PC-3 (cell line): ENCODE data around the gene GAL3ST3. TPM values are rescaled to one million over a fixed set of nuclear protein-coding genes. Genes with fewer than 3 reads are reported as not detected.

ENCODE experiments used
- ATAC-seq: fragments of 200-7000 bp; cut with Tn5 transposase; 2 replicates; pipeline ENCODE4 v1.9.1; 2020; ENCODE audit warnings: mild to moderate bottlenecking, moderate library complexity
- BruUV-seq: library from RNA; stranded (reverse); fragments of 400-500 nt; replicated peaks from 2 replicates; lab custom pipeline; 2021; lab: Mats Ljungman, UMichigan
- CTCF ChIA-PET: fragments of 300-600 bp; sonication (Branson Sonifier 250); formaldehyde crosslinking; loops from one replicate; lab custom pipeline; 2022; ENCODE audit warnings: antibody characterized with exemption; lab: Charles Lee
- POLR2A ChIA-PET: fragments of 300-600 bp; sonication (Branson Sonifier 250); formaldehyde crosslinking; loops from one replicate; lab custom pipeline; 2022; ENCODE audit warnings: antibody characterized with exemption; ENCODE audit not compliant: unreplicated experiment; lab: Charles Lee
- DNase-seq: peaks from one replicate; pipeline ENCODE4 v3.0.0-alpha.2; 2015
- H2AFZ ChIP-seq: fragments of 300-600 bp; sonication (generic); 2 replicates; pipeline ENCODE4 v1.6.0; 2016; ENCODE audit warnings: antibody characterized with exemption, low read length
- H3F3A ChIP-seq: fragments of 300-600 bp; sonication (generic); one replicate; pipeline ENCODE4 v1.6.0; 2017; ENCODE audit warnings: antibody characterized with exemption, low read length, control low read depth, mild to moderate bottlenecking; ENCODE audit not compliant: unreplicated experiment
- H3K27ac ChIP-seq: fragments of 300-600 bp; sonication (generic); 2 replicates; pipeline ENCODE4 v1.5.1; 2016; ENCODE audit warnings: mild to moderate bottlenecking, low read length
- H3K27me3 ChIP-seq: fragments of 300-600 bp; sonication (generic); 2 replicates; pipeline ENCODE4 v1.6.1; 2016; ENCODE audit warnings: low read length, mixed read lengths
- H3K36me3 ChIP-seq: fragments of 300-600 bp; sonication (generic); 2 replicates; pipeline ENCODE4 v1.6.1; 2016; ENCODE audit warnings: low read depth, mixed run types, low read length, mixed read lengths
- H3K4me1 ChIP-seq: fragments of 300-600 bp; sonication (generic); 2 replicates; pipeline ENCODE4 v1.5.1; 2016; ENCODE audit warnings: low read length; ENCODE audit not compliant: insufficient read depth
- H3K4me2 ChIP-seq: fragments of 300-600 bp; sonication (generic); 2 replicates; pipeline ENCODE4 v1.6.0; 2016; ENCODE audit warnings: low read length
- H3K4me3 ChIP-seq: fragments of 300-600 bp; sonication (generic); 2 replicates; pipeline ENCODE4 v1.5.1; 2016; ENCODE audit warnings: mild to moderate bottlenecking, low read length, mixed read lengths
- H3K79me2 ChIP-seq: fragments of 300-600 bp; sonication (generic); 2 replicates; pipeline ENCODE4 v1.6.1; 2017; ENCODE audit warnings: low read length, mixed read lengths
- H3K9ac ChIP-seq: fragments of 300-600 bp; sonication (generic); 2 replicates; pipeline ENCODE4 v1.6.0; 2016; ENCODE audit warnings: mild to moderate bottlenecking, low read length
- H3K9me2 ChIP-seq: fragments of 300-600 bp; sonication (generic); replicated peaks from 2 replicates; pipeline ENCODE4 v1.6.1; 2016; ENCODE audit warnings: mixed run types, low read length, mixed read lengths
- H3K9me3 ChIP-seq: fragments of 300-600 bp; sonication (generic); 2 replicates; pipeline ENCODE4 v1.6.1; 2016; ENCODE audit warnings: low read length, mixed read lengths
- H4K20me1 ChIP-seq: fragments of 300-600 bp; sonication (generic); 2 replicates; pipeline ENCODE4 v1.6.1; 2016; ENCODE audit warnings: low read length, mixed read lengths
- EZH2 ChIP-seq: fragments of 300-600 bp; sonication (generic); IDR thresholded peaks from one replicate; pipeline ENCODE4 v1.6.1; 2017; ENCODE audit warnings: antibody characterized with exemption, mild to moderate bottlenecking, low read length; ENCODE audit not compliant: unreplicated experiment
- EZH2phosphoT487 ChIP-seq: fragments of 300-600 bp; sonication (generic); IDR thresholded peaks from 2 replicates; pipeline ENCODE4 v1.6.1; 2018; ENCODE audit warnings: mild to moderate bottlenecking, antibody characterized with exemption, low read length, borderline replicate concordance
- intact Hi-C: fragments of 100-400 bp; cut with micrococcal nuclease; formaldehyde crosslinking; loops from 2 replicates; pipeline ENCODE4 v1.9.0; 2023
- total RNA-seq: library from RNA; depleted of rRNA; stranded (reverse); fragments of >200 nt; gene quantifications from 2 replicates; pipeline ENCODE4 v1.2.3, GENCODE V29; 2014
- TF ChIP-seq, protein P1 (sequence below): fragments of 300-600 bp; sonication (generic); conservative IDR thresholded peaks from 2 replicates; pipeline ENCODE4 v1.5.1; 2017; ENCODE audit warnings: antibody characterized with exemption, low read depth, mild to moderate bottlenecking, low read length

Gene GAL3ST3
- total RNA-seq, 1 experiment from 2014 or later: not detected

DNA sequence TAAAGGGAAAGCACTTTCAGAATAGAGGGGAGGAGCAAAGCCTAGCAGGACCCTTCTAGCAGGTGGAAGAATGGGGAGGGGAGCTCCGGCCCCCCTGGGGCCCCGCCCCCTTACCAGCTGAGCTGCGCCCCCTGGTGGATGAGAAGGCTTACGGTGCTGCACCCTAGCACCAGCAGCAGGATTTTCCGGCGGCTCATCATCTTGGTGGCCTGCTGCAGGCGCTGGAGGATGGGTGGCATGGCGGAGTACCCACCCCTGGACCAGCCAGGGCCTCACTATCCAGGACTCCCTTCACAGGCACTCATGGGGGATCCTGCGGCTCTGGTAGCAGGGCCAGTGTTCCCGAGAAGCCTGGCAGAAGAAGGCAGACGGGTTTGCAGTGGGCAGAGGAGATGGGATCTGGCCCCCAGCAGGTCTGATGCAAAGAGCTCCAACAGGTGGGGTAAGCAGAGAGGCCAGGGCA is 3.8 kb downstream of the GAL3ST3 start:
- H3K79me2 ChIP-seq: no peaks in the 10 kb centered on the region
- no peaks in the 10 kb centered on the region for H3K9me3 ChIP-seq
- 0 out of 2 replicates have a peak overlapping the region, but pooled peaks have one; percentile 15 for H3K4me3 ChIP-seq
- POLR2A ChIA-PET: interaction anchor here (0.6 to 0.7 kb wide), 2 partner anchors 145 to 155 kb away, joined by 3 to 4 read pairs; no protein-coding TSS in a partner anchor
- CTCF ChIA-PET: interaction anchor here (0.5 to 1.5 kb wide), 10 partner anchors 10 to 222 kb away, joined by 3 to 8 read pairs (median 4); no protein-coding TSS in a partner anchor
- peak overlapping the region; percentile 41 for H3K4me2 ChIP-seq
- no peaks in the 10 kb centered on the region for H3K4me1 ChIP-seq
- H3F3A ChIP-seq: no peaks in the 10 kb centered on the region
- no peak overlapping the region for H3K9ac ChIP-seq
- H3K9me2 ChIP-seq: no peaks in the 10 kb centered on the region
- BruUV-seq: no TSS peak
- TF ChIP-seq, protein P1, sequence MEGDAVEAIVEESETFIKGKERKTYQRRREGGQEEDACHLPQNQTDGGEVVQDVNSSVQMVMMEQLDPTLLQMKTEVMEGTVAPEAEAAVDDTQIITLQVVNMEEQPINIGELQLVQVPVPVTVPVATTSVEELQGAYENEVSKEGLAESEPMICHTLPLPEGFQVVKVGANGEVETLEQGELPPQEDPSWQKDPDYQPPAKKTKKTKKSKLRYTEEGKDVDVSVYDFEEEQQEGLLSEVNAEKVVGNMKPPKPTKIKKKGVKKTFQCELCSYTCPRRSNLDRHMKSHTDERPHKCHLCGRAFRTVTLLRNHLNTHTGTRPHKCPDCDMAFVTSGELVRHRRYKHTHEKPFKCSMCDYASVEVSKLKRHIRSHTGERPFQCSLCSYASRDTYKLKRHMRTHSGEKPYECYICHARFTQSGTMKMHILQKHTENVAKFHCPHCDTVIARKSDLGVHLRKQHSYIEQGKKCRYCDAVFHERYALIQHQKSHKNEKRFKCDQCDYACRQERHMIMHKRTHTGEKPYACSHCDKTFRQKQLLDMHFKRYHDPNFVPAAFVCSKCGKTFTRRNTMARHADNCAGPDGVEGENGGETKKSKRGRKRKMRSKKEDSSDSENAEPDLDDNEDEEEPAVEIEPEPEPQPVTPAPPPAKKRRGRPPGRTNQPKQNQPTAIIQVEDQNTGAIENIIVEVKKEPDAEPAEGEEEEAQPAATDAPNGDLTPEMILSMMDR: peak; percentile 99
- TF ChIP-seq EZH2phosphoT487: no peak
- TF ChIP-seq EZH2: no peak
- H4K20me1 ChIP-seq: no peaks in the 10 kb centered on the region
- intact Hi-C loops: loop anchor here (1.0 to 2.0 kb wide), 2 partner anchors 42 to 56 kb away; partner anchors contain the start of genes BANF1 and EIF1AD
- H2AFZ ChIP-seq: peak overlapping the region; percentile 10; the same call in 1 of the 2 replicates
- DNase-seq (peak; percentile 90), ATAC-seq (peak; percentile 98)
- H3K36me3 ChIP-seq: no peaks in the 10 kb centered on the region
- no peaks in the 10 kb centered on the region for H3K27me3 ChIP-seq
- H3K27ac ChIP-seq: no peak overlapping the region

DNA sequence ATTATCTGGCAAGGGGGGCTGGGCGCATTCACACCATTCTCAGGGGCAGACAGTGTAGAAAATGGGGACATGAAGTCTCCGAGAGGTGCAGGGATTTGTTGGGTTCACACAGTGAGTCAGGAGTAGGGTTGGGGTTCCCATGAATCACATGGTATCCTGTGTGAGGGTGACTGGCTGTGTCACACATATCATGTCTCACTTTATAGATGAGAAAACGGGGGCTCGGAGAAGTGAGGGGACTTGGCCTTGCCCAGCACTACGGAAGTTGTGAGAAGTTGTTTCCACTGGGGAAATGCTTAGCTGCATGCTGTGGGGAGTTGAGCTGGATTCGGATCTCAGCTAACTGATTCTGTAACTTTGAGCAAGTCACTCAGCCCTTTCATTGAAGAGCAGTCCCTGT is 4.2 kb downstream of the GAL3ST3 start:
- no peak overlapping the region for H3K9ac ChIP-seq
- no peaks in the 10 kb centered on the region for H3K79me2 ChIP-seq
- TF ChIP-seq, protein P1: no peak
- TF ChIP-seq EZH2phosphoT487 (no peak), EZH2 (no peak)
- no peaks in the 10 kb centered on the region for H3K9me2 ChIP-seq
- DNase-seq (no peak), ATAC-seq (no peak)
- H3F3A ChIP-seq: no peaks in the 10 kb centered on the region
- H3K27ac ChIP-seq: no peak overlapping the region
- intact Hi-C loops: loop anchor here (1.0 to 2.0 kb wide), 2 partner anchors 42 to 55 kb away; partner anchors contain the start of genes BANF1 and EIF1AD
- no peaks in the 10 kb centered on the region for H3K36me3 ChIP-seq
- POLR2A ChIA-PET: interaction anchor here (0.7 kb wide), 1 partner anchor 155 kb away, joined by 4 read pairs; no protein-coding TSS in a partner anchor
- 0 out of 2 replicates have a peak overlapping the region, but pooled peaks have one; percentile 15 for H3K4me3 ChIP-seq
- H3K4me1 ChIP-seq: no peaks in the 10 kb centered on the region
- CTCF ChIA-PET: interaction anchor here (0.5 to 1.5 kb wide), 9 partner anchors 9 to 223 kb away, joined by 3 to 8 read pairs (median 4); no protein-coding TSS in a partner anchor
- H3K27me3 ChIP-seq: no peaks in the 10 kb centered on the region
- no peaks in the 10 kb centered on the region for H3K9me3 ChIP-seq
- H3K4me2 ChIP-seq: peak overlapping the region; percentile 41
- H2AFZ ChIP-seq: no peak overlapping the region
- no peaks in the 10 kb centered on the region for H4K20me1 ChIP-seq
- no TSS peak for BruUV-seq
